ENCODE measurements around the gene KDM3B. TPM values are rescaled to one million over a fixed set of nuclear protein-coding genes. Genes with fewer than 3 reads are reported as not detected.

KDM3B gene
- polyA plus RNA-seq, 1 of the 3 experiments (the other 2 are of a cell fraction): 22.4 TPM

GRCh38 chr5:138464388-138465260, 112.1 kb downstream of the KDM3B start:
- Histone ChIP-seq H3K27ac (ENCODE audit: low read depth in 2 of 2, low read length in 1 of 2) (peak overlapping the region; percentile 91 to 99), H3K4me2 (peak overlapping the region; percentile 98), H3K9me3 (no peaks in the 10 kb centered on the region), H4K20me1 (ENCODE audit: insufficient read depth) (peaks cover 37% of the 10 kb centered on the region), H3K9me2 (no peaks in the 10 kb centered on the region), H3F3A (replicated peaks; ENCODE audit: insufficient read depth) (peaks cover 27% of the 10 kb centered on the region), H3K36me3 (replicated peaks in 1 of 2; ENCODE audit: control insufficient read depth in 1 of 2, insufficient read depth in 2 of 2, low read length in 1 of 2) (peaks cover 0 to 13% of the 10 kb centered on the region in 2 experiments), H3K9ac (peak overlapping the region; percentile 97), H3K79me2 (ENCODE audit: insufficient read depth) (peaks cover 12% of the 10 kb centered on the region; the same call in 1 of the 2 replicates), H2AFZ (ENCODE audit: low read depth) (peak overlapping the region; percentile 95; the same call in 1 of the 2 replicates), H3K27me3 (ENCODE audit: insufficient read depth) (no peaks in the 10 kb centered on the region), H3K4me3 (ENCODE audit: low read depth in 2 of 2, low read length in 1 of 2) (peak overlapping the region; percentile 81 to 83), H3K4me1 (ENCODE audit: control insufficient read depth in 1 of 2, insufficient read depth in 2 of 2, low read depth in 1 of 2, low read length in 1 of 2) (peaks cover 9 to 19% of the 10 kb centered on the region in 2 experiments; a peak in 1 of 4 replicates)
- ChIA-PET POLR2A (interaction anchor here (0.8 to 3.2 kb wide), 14 partner anchors 9 to 829 kb away, joined by 3 to 22 read pairs (median 4); partner anchors contain the start of genes CDC25C, ETF1, FAM53C and MATR3), CTCF (interaction anchor here (0.6 to 11.7 kb wide), 33 partner anchors 9 to 939 kb away, joined by 3 to 196 read pairs (median 4); partner anchors contain the start of genes ETF1, KDM3B and SPATA24)
- DNase-seq: peak; percentile 89
- WGBS (ENCODE audit: low lambda C conversion rate): 4% methylated on average over 24 of the region's 64 CpGs
- TF ChIP-seq RCOR1 (IDR thresholded peaks at IDR 0.05; ENCODE audit: low read length): no peak
- peak; percentile 57 for TF ChIP-seq POLR2AphosphoS5 (IDR thresholded peaks at IDR 0.05; ENCODE audit: low read depth, low read length)
- no peak for TF ChIP-seq FOSL2 (IDR thresholded peaks at IDR 0.05; ENCODE audit: borderline replicate concordance, low read depth)
- no peak; the same call in 1 of the 2 replicates for TF ChIP-seq TCF12 (IDR thresholded peaks at IDR 0.05)
- no peak for TF ChIP-seq RXRA (IDR thresholded peaks at IDR 0.05; ENCODE audit: borderline replicate concordance, low read depth)
- TF ChIP-seq, protein P1, sequence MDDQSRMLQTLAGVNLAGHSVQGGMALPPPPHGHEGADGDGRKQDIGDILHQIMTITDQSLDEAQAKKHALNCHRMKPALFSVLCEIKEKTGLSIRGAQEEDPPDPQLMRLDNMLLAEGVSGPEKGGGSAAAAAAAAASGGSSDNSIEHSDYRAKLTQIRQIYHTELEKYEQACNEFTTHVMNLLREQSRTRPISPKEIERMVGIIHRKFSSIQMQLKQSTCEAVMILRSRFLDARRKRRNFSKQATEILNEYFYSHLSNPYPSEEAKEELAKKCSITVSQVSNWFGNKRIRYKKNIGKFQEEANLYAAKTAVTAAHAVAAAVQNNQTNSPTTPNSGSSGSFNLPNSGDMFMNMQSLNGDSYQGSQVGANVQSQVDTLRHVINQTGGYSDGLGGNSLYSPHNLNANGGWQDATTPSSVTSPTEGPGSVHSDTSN (IDR thresholded peaks at IDR 0.05): no peak; the same call in 1 of the 2 replicates
- no peak for TF ChIP-seq FOXM1 (IDR thresholded peaks at IDR 0.05; ENCODE audit: low read depth)
- peak; percentile 96 for TF ChIP-seq CHD2 (IDR thresholded peaks at IDR 0.05; ENCODE audit: low read length, partially characterized antibody)
- no peak for TF ChIP-seq SIN3A (IDR thresholded peaks at IDR 0.05; ENCODE audit: borderline replicate concordance, low read depth, low read length)
- no peak for TF ChIP-seq FOXJ3 (CRISPR knock-in tag; IDR thresholded peaks at IDR 0.05)
- TF ChIP-seq NRF1 (IDR thresholded peaks at IDR 0.05; ENCODE audit: low read depth, low read length): no peak
- TF ChIP-seq, protein P2, sequence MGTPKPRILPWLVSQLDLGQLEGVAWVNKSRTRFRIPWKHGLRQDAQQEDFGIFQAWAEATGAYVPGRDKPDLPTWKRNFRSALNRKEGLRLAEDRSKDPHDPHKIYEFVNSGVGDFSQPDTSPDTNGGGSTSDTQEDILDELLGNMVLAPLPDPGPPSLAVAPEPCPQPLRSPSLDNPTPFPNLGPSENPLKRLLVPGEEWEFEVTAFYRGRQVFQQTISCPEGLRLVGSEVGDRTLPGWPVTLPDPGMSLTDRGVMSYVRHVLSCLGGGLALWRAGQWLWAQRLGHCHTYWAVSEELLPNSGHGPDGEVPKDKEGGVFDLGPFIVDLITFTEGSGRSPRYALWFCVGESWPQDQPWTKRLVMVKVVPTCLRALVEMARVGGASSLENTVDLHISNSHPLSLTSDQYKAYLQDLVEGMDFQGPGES (IDR thresholded peaks at IDR 0.05; ENCODE audit: low read depth, low read length): no peak
- TF ChIP-seq, protein P3, sequence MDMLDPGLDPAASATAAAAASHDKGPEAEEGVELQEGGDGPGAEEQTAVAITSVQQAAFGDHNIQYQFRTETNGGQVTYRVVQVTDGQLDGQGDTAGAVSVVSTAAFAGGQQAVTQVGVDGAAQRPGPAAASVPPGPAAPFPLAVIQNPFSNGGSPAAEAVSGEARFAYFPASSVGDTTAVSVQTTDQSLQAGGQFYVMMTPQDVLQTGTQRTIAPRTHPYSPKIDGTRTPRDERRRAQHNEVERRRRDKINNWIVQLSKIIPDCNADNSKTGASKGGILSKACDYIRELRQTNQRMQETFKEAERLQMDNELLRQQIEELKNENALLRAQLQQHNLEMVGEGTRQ (IDR thresholded peaks at IDR 0.05; ENCODE audit: borderline replicate concordance, low read depth, low read length): no peak
- TF ChIP-seq USF1 (IDR thresholded peaks at IDR 0.05; ENCODE audit: borderline replicate concordance, low read depth): no peak
- TF ChIP-seq GABPA (IDR thresholded peaks at IDR 0.05; ENCODE audit: low read depth): peak; percentile 30; the same call in 1 of the 2 replicates
- TF ChIP-seq, protein P4, sequence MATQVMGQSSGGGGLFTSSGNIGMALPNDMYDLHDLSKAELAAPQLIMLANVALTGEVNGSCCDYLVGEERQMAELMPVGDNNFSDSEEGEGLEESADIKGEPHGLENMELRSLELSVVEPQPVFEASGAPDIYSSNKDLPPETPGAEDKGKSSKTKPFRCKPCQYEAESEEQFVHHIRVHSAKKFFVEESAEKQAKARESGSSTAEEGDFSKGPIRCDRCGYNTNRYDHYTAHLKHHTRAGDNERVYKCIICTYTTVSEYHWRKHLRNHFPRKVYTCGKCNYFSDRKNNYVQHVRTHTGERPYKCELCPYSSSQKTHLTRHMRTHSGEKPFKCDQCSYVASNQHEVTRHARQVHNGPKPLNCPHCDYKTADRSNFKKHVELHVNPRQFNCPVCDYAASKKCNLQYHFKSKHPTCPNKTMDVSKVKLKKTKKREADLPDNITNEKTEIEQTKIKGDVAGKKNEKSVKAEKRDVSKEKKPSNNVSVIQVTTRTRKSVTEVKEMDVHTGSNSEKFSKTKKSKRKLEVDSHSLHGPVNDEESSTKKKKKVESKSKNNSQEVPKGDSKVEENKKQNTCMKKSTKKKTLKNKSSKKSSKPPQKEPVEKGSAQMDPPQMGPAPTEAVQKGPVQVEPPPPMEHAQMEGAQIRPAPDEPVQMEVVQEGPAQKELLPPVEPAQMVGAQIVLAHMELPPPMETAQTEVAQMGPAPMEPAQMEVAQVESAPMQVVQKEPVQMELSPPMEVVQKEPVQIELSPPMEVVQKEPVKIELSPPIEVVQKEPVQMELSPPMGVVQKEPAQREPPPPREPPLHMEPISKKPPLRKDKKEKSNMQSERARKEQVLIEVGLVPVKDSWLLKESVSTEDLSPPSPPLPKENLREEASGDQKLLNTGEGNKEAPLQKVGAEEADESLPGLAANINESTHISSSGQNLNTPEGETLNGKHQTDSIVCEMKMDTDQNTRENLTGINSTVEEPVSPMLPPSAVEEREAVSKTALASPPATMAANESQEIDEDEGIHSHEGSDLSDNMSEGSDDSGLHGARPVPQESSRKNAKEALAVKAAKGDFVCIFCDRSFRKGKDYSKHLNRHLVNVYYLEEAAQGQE (IDR thresholded peaks at IDR 0.05; ENCODE audit: low read depth, low read length): no peak
- peak; percentile 77; the same call in 1 of the 2 replicates for TF ChIP-seq MXI1 (IDR thresholded peaks at IDR 0.05; ENCODE audit: low read depth, low read length)
- no peak for TF ChIP-seq EZH2phosphoT487 (IDR thresholded peaks at IDR 0.05; ENCODE audit: borderline replicate concordance, low read depth)
- no peak for TF ChIP-seq SMC3 (IDR thresholded peaks at IDR 0.05; ENCODE audit: low read depth, low read length)
- no peak; the same call in 1 of the 2 replicates for TF ChIP-seq ELF1 (IDR thresholded peaks at IDR 0.05)
- no peak for TF ChIP-seq RFX5 (IDR thresholded peaks at IDR 0.05; ENCODE audit: low read length)
- no peak for TF ChIP-seq RAD21 (IDR thresholded peaks at IDR 0.05; ENCODE audit: low read length)
- no peak for TF ChIP-seq YY1 (IDR thresholded peaks at IDR 0.05; ENCODE audit: low read depth)
- no peak for TF ChIP-seq EP300 (IDR thresholded peaks at IDR 0.05; ENCODE audit: borderline replicate concordance in 1 of 2, low read depth in 1 of 2, low read length in 1 of 2)
- peak; percentile 28; the same call in 1 of the 2 replicates for TF ChIP-seq TAF1 (IDR thresholded peaks at IDR 0.05; ENCODE audit: borderline replicate concordance, low read depth, low read length)

Data from SK-N-SH (cell line).